Measurements from ENCODE around the gene RPSA.

DNA sequence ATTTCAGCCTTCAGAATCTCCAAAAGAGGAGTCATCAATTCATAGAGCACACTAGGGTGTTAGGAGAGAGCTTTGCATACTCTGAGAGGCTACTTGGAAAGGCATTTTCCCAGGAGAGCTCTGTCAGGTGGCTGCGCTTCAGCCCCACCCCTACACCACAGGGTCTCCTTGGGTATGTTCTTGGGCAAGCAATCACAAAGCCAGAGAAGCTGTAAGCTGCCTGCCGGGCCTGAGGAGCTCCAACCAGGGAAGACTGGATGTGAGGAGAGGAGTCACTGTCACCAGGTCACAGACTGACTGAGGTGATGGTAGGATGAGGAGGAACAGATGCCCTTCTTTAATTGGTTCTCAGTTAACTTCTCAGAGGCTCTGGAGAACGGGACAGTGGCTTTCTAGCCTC, 9.8 kb upstream of the RPSA start:
- TF ChIP-seq CTCF (IDR thresholded peaks at IDR 0.05) = no peak
- TF ChIP-seq EP300 (IDR thresholded peaks at IDR 0.05; ENCODE audit: low read depth) = no peak
- no peak for TF ChIP-seq POLR2AphosphoS5 (IDR thresholded peaks at IDR 0.05)
- no peak for TF ChIP-seq POLR2A (IDR thresholded peaks at IDR 0.05)

Data from transverse colon (tissue), 4 donors.